Measurements from ENCODE around the gene TIMP2.

GRCh38 chr17:78933959-78934568 lies 8.9 kb upstream of the TIMP2 start:
- no peak for TF ChIP-seq EZH2phosphoT487 (IDR thresholded peaks at IDR 0.05; ENCODE audit: low read depth, severe bottlenecking, unreplicated experiment)
- no peak for TF ChIP-seq CTCF (IDR thresholded peaks at IDR 0.05; ENCODE audit: poor library complexity)
